SK-N-SH (cell line): Measurements from ENCODE around the gene YTHDC2. TPM values are rescaled to one million over a fixed set of nuclear protein-coding genes. Genes with fewer than 3 reads are reported as not detected.
A peak's percentile ranks its signal among the peaks of the same experiment; 100 is the strongest.

ENCODE experiments used
- CTCF ChIA-PET: fragments of 300-600, 350-600 bp; formaldehyde crosslinking; extraction: SDS; loops from one replicate; lab custom pipeline; 2021; lab: Yijun Ruan, JAX
- POLR2A ChIA-PET: fragments of 350-600 bp; sonication (Branson Sonifier 250); formaldehyde crosslinking; extraction: SDS; loops from one replicate; lab custom pipeline; 2020; ENCODE audit warnings: antibody characterized with exemption, inconsistent platforms; lab: Yijun Ruan, JAX
- DNase-seq: peaks from one replicate; pipeline ENCODE4 v3.0.0; 2012
- H2AFZ ChIP-seq: fragments of 200-600 bp; sonication (generic); 2 replicates; pipeline ENCODE4 v1.8.1; 2016; ENCODE audit warnings: antibody characterized with exemption, mild to moderate bottlenecking, low read depth
- H3F3A ChIP-seq: fragments of 200-600 bp; sonication (generic); replicated peaks from 2 replicates; pipeline ENCODE3; 2016; ENCODE audit warnings: antibody characterized with exemption, mild to moderate bottlenecking; ENCODE audit not compliant: insufficient read depth
- H3K27ac ChIP-seq, 2 experiments: fragments of 200-500 bp in 1 of 2; fragments of 200-600 bp in 1 of 2; sonication (Bioruptor generic) in 1 of 2; sonication (generic), shearing (Covaris generic) in 1 of 2; 2 replicates each; pipeline versions ENCODE4 v1.5.1 to v1.6.1; 2014 to 2016; ENCODE audit warnings: low read depth in 2 of 2, inconsistent platforms in 1 of 2, low read length in 1 of 2, mild to moderate bottlenecking in 1 of 2, mixed read lengths in 1 of 2
- H3K27me3 ChIP-seq: fragments of 200-600 bp; sonication (generic), shearing (Covaris generic); 2 replicates; pipeline ENCODE4 v1.6.1; 2016; ENCODE audit warnings: mixed run types; ENCODE audit not compliant: insufficient read depth
- H3K36me3 ChIP-seq, 2 experiments: fragments of 200-500 bp in 1 of 2; fragments of 200-600 bp in 1 of 2; sonication (Bioruptor generic) in 1 of 2; sonication (generic) in 1 of 2; replicated peaks in 1 of 2; 2 replicates each; pipeline versions ENCODE3 to v1.5.1; 2014 to 2016; ENCODE audit warnings: low read length in 1 of 2, mild to moderate bottlenecking in 1 of 2; ENCODE audit not compliant: insufficient read depth in 2 of 2, control insufficient read depth in 1 of 2
- H3K4me1 ChIP-seq, 2 experiments: fragments of 200-500 bp in 1 of 2; fragments of 200-600 bp in 1 of 2; sonication (Bioruptor generic) in 1 of 2; sonication (generic), shearing (Covaris generic) in 1 of 2; 2 replicates each; pipeline versions ENCODE4 v1.5.1 to v1.6.1; 2014 to 2016; ENCODE audit warnings: low read depth in 1 of 2, low read length in 1 of 2, mixed run types in 1 of 2; ENCODE audit not compliant: insufficient read depth in 2 of 2, control insufficient read depth in 1 of 2
- H3K4me2 ChIP-seq: fragments of 200-600 bp; sonication (generic), shearing (Covaris generic); 2 replicates; pipeline ENCODE4 v1.6.1; 2017; ENCODE audit warnings: mixed run types
- H3K4me3 ChIP-seq, 2 experiments: fragments of 200-500 bp in 1 of 2; fragments of 200-600 bp in 1 of 2; sonication (Bioruptor generic) in 1 of 2; sonication (generic), shearing (Covaris generic) in 1 of 2; 2 replicates each; pipeline versions ENCODE4 v1.5.1 to v1.8.1; 2014 to 2016; ENCODE audit warnings: low read depth in 2 of 2, inconsistent platforms in 1 of 2, low read length in 1 of 2, mild to moderate bottlenecking in 1 of 2, mixed read lengths in 1 of 2, moderate library complexity in 1 of 2
- H3K79me2 ChIP-seq: fragments of 200-600 bp; sonication (generic); 2 replicates; pipeline ENCODE4 v1.8.1; 2017; ENCODE audit warnings: mild to moderate bottlenecking; ENCODE audit not compliant: insufficient read depth
- H3K9ac ChIP-seq: fragments of 200-600 bp; sonication (generic); 2 replicates; pipeline ENCODE4 v1.6.1; 2017; ENCODE audit warnings: mixed run types
- H3K9me2 ChIP-seq: fragments of 200-600 bp; sonication (generic); 2 replicates; pipeline ENCODE4 v1.6.1; 2017; ENCODE audit warnings: mixed run types
- H3K9me3 ChIP-seq: fragments of 200-600 bp; sonication (generic); 2 replicates; pipeline ENCODE4 v1.6.1; 2017; ENCODE audit warnings: mixed run types, mild to moderate bottlenecking, moderate library complexity
- H4K20me1 ChIP-seq: fragments of 200-600 bp; sonication (generic); 2 replicates; pipeline ENCODE4 v1.6.1; 2017; ENCODE audit warnings: mild to moderate bottlenecking, mixed run types; ENCODE audit not compliant: insufficient read depth
- ELF1 ChIP-seq: IDR thresholded peaks from 2 replicates; pipeline ENCODE4 v1.4.0; 2012
- EP300 ChIP-seq, 2 experiments: IDR thresholded peaks; 2 replicates each; pipeline versions ENCODE4 v1.4.0 to v1.6.1; 2012; ENCODE audit warnings: borderline replicate concordance in 1 of 2, low read depth in 1 of 2, low read length in 1 of 2
- EZH2phosphoT487 ChIP-seq: fragments of 200-600 bp; sonication (generic); IDR thresholded peaks from 2 replicates; pipeline ENCODE4 v1.6.1; 2017; ENCODE audit warnings: low read depth, mixed run types, mild to moderate bottlenecking, antibody characterized with exemption, moderate library complexity, borderline replicate concordance
- FOSL2 ChIP-seq: IDR thresholded peaks from 2 replicates; pipeline ENCODE4 v1.4.0; 2012; ENCODE audit warnings: low read depth, mild to moderate bottlenecking, moderate library complexity, borderline replicate concordance
- FOXJ3 ChIP-seq: sonication (generic); formaldehyde crosslinking; IDR thresholded peaks from 2 replicates; pipeline ENCODE4 v1.5.1; 2020; ENCODE audit warnings: mild to moderate bottlenecking, missing genetic modification reagents
- FOXM1 ChIP-seq: IDR thresholded peaks from 2 replicates; pipeline ENCODE4 v1.4.0; 2012; ENCODE audit warnings: low read depth, mild to moderate bottlenecking
- GABPA ChIP-seq: IDR thresholded peaks from 2 replicates; pipeline ENCODE4 v1.4.0; 2012; ENCODE audit warnings: low read depth, mild to moderate bottlenecking
- JUND ChIP-seq: IDR thresholded peaks from 2 replicates; pipeline ENCODE4 v1.4.0; 2012
- NFIC ChIP-seq: IDR thresholded peaks from 2 replicates; pipeline ENCODE4 v1.4.0; 2012; ENCODE audit warnings: borderline replicate concordance
- RCOR1 ChIP-seq: fragments of 150-350 bp; IDR thresholded peaks from 2 replicates; pipeline ENCODE4 v1.6.1; 2017; ENCODE audit warnings: antibody characterized with exemption, low read length
- RXRA ChIP-seq: IDR thresholded peaks from 2 replicates; pipeline ENCODE4 v1.4.0; 2012; ENCODE audit warnings: low read depth, mild to moderate bottlenecking, borderline replicate concordance
- SIN3A ChIP-seq: IDR thresholded peaks from 2 replicates; pipeline ENCODE4 v1.6.1; 2012; ENCODE audit warnings: low read depth, mild to moderate bottlenecking, low read length, moderate library complexity, borderline replicate concordance
- SMC3 ChIP-seq: IDR thresholded peaks from 2 replicates; pipeline ENCODE4 v1.6.1; 2012; ENCODE audit warnings: low read depth, low read length, improper control_type of control experiment
- TAF1 ChIP-seq: IDR thresholded peaks from 2 replicates; pipeline ENCODE4 v1.6.1; 2012; ENCODE audit warnings: low read depth, mild to moderate bottlenecking, low read length, moderate library complexity, borderline replicate concordance
- TEAD4 ChIP-seq: IDR thresholded peaks from 2 replicates; pipeline ENCODE4 v1.4.0; 2012; ENCODE audit warnings: mild to moderate bottlenecking, borderline replicate concordance; ENCODE audit not compliant: insufficient read depth
- YY1 ChIP-seq: IDR thresholded peaks from 2 replicates; pipeline ENCODE4 v1.4.0; 2012; ENCODE audit warnings: low read depth, mild to moderate bottlenecking
- WGBS: methylation state at CpG from one replicate; pipeline ENCODE4 v1.1.6; 2017; ENCODE audit warnings: low lambda C conversion rate; 5-methylcytosine and 5-hydroxymethylcytosine counted together
- polyA plus RNA-seq, 3 experiments: library from polyadenylated mRNA; depleted of rRNA; stranded (reverse); fragments of >200 nt; gene quantifications; 2 replicates each; pipeline ENCODE4 v1.2.3, GENCODE V29; 2012
- TF ChIP-seq, protein P1 (sequence below): IDR thresholded peaks from 2 replicates; pipeline ENCODE4 v1.4.0; 2012; ENCODE audit warnings: low read depth, borderline replicate concordance
- TF ChIP-seq, protein P2 (sequence below): fragments of 150-350 bp; IDR thresholded peaks from 2 replicates; pipeline ENCODE4 v1.6.1; 2017; ENCODE audit warnings: antibody characterized with exemption, low read length, low read depth, borderline replicate concordance
- TF ChIP-seq, protein P3 (sequence below): IDR thresholded peaks from 2 replicates; pipeline ENCODE4 v1.4.0; 2012; ENCODE audit warnings: low read depth, borderline replicate concordance

YTHDC2 gene
- polyA plus RNA-seq, 1 of the 3 experiments (the other 2 are of a cell fraction): 3.5 TPM

DNA sequence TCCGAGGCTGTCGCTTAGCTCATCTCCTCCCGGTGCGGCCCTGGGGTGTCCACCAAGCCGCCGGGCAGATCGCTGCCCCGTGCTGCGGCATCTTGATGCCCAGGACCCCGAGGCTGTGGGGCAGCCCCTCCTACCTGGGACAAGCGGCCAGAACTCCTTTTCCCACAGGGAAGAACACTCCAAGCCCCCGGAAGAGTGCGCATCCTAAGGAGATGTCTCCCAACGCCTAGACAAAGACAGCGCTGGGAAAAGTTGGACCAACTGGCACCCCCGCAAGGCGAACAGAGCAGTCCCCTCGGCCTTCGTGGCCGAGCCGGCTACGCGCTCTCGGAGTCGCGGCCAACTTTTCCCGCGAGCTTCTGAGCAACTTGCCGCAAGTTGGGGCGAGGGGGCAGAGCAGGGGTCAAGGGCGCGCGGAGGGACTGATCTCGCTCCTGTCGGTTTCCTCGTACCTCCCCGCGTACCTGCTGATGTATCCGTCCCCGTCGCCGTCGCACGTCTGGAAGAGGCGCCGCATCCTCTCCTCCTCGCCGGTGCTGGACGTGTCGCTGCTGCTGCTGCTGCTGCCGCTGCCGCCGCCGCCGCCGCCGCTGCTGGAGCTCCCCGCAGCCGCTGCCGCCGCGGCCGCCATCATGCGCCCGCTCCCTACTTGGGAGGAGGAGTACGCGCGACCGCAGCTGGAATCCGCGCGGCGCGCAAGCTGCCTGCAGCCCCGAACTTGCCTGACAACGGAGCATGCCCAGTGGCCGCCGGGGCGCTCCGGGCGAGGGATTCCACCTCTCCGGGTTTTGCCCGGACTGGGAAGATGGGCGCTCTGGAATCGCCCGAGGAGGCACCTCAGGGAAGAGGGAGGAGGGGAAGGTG is 25.5 kb upstream of the YTHDC2 start, which contains the start of gene MCC (continued):
- TF ChIP-seq TEAD4 (peak; percentile 79), ELF1 (no peak), FOXM1 (no peak), FOSL2 (no peak)
- TF ChIP-seq, protein P1, sequence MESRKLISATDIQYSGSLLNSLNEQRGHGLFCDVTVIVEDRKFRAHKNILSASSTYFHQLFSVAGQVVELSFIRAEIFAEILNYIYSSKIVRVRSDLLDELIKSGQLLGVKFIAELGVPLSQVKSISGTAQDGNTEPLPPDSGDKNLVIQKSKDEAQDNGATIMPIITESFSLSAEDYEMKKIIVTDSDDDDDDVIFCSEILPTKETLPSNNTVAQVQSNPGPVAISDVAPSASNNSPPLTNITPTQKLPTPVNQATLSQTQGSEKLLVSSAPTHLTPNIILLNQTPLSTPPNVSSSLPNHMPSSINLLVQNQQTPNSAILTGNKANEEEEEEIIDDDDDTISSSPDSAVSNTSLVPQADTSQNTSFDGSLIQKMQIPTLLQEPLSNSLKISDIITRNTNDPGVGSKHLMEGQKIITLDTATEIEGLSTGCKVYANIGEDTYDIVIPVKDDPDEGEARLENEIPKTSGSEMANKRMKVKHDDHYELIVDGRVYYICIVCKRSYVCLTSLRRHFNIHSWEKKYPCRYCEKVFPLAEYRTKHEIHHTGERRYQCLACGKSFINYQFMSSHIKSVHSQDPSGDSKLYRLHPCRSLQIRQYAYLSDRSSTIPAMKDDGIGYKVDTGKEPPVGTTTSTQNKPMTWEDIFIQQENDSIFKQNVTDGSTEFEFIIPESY: no peak
- TF ChIP-seq, protein P2, sequence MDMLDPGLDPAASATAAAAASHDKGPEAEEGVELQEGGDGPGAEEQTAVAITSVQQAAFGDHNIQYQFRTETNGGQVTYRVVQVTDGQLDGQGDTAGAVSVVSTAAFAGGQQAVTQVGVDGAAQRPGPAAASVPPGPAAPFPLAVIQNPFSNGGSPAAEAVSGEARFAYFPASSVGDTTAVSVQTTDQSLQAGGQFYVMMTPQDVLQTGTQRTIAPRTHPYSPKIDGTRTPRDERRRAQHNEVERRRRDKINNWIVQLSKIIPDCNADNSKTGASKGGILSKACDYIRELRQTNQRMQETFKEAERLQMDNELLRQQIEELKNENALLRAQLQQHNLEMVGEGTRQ: no peak

DNA sequence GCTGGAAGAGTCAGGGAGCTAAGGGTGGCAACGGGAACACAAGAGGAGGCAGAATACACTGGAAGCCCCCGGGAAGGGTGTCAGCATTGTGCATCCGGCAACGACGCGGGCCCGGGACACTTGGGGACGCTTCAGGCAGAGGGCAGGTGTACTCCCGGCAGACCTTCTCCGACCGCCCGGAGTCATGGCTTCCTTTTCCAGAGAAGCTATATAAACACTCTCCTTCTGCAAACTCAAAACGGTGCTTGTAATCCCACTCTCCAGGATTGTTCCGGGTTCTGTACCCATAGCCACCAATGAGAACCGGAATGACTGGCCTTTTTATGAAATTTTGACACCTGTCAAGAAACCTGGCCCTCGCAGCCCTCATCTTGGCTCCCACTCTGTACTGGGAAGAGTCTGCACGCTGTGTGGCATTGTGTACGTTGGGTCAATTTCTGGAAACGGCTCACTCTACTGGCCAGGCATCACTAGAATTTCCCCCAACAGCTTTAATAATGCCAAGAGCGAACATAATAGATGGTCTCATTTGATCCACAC is 24.8 kb upstream of the YTHDC2 start:
- no peak for DNase-seq
- POLR2A ChIA-PET: no interaction called here
- H4K20me1 ChIP-seq: no peaks in the 10 kb centered on the region

DNA sequence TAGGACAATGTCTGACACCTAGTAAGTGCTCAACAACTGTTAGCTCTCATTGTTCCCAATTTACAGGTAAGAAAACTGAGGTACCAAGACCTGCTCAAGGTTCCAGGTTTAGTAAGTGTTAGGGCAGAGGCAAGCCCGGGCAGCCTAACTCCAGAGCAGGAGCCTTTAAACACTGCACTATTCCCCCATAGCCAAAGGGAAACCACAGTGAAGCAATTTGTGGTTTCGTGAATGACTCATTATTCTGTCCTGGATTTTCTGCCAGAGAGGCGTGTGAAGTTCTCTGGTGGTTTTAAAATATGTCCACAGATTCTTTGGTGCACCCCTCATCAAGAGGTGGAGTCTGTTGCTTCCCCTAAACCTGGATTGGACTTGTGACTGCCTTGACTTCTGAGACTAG is 24.2 kb upstream of the YTHDC2 start:
- peak; percentile 22 for DNase-seq
- Histone ChIP-seq H3K9ac (no peak overlapping the region), H3K9me3 (peaks cover 8% of the 10 kb centered on the region; the same call in 1 of the 2 replicates), H3K36me3 (no peaks in the 10 kb centered on the region), H4K20me1 (no peaks in the 10 kb centered on the region), H2AFZ (peak overlapping the region; percentile 98), H3K4me1 (peaks cover 5 to 10% of the 10 kb centered on the region in 2 experiments; a peak in 3 of 4 replicates), H3K4me3 (peak overlapping the region in 1 of 2 experiments; percentile 84; a peak in 2 of 4 replicates), H3K9me2 (no peaks in the 10 kb centered on the region), H3K27me3 (peaks cover 11% of the 10 kb centered on the region; the same call in 1 of the 2 replicates), H3F3A (peaks cover 8% of the 10 kb centered on the region), H3K27ac (peak overlapping the region; percentile 65 to 78; a peak in 3 of 4 replicates), H3K4me2 (peak overlapping the region; percentile 83), H3K79me2 (no peaks in the 10 kb centered on the region)
- POLR2A ChIA-PET: no interaction called here
- 16% methylated on average over 3 of the region's 3 CpGs for WGBS
- CTCF ChIA-PET: interaction anchor here (0.8 to 2.7 kb wide), 5 partner anchors 21 to 493 kb away, joined by 3 to 13 read pairs (median 6); no protein-coding TSS in a partner anchor
- TF ChIP-seq EP300 (IDR thresholded peaks at IDR 0.05; ENCODE audit: borderline replicate concordance in 1 of 2, low read depth in 1 of 2, low read length in 1 of 2) (peak in 1 of 2 experiments; percentile 73; a peak in 1 of 4 replicates), EZH2phosphoT487 (no peak), YY1 (peak; percentile 40; the same call in 1 of the 2 replicates), GABPA (no peak), NFIC (peak; percentile 76), FOXJ3 (CRISPR knock-in tag) (no peak), FOXM1 (peak; percentile 51; the same call in 1 of the 2 replicates), SMC3 (no peak), SIN3A (no peak)
- TF ChIP-seq, protein P3, sequence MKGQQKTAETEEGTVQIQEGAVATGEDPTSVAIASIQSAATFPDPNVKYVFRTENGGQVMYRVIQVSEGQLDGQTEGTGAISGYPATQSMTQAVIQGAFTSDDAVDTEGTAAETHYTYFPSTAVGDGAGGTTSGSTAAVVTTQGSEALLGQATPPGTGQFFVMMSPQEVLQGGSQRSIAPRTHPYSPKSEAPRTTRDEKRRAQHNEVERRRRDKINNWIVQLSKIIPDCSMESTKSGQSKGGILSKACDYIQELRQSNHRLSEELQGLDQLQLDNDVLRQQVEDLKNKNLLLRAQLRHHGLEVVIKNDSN: no peak

More for the DNA sequence above, 24.8 kb upstream of the YTHDC2 start:
- TF ChIP-seq JUND (no peak), TAF1 (no peak), RCOR1 (no peak), RXRA (no peak), TEAD4 (no peak), FOXM1 (no peak)
- peaks cover 8% of the 10 kb centered on the region; the same call in 1 of the 2 replicates for H3K9me3 ChIP-seq
- peak overlapping the region; percentile 98 for H2AFZ ChIP-seq
- no peaks in the 10 kb centered on the region for H3K9me2 ChIP-seq
- 10% methylated on average over 19 of the region's 20 CpGs for WGBS
- peaks cover 8% of the 10 kb centered on the region for H3F3A ChIP-seq
- H3K4me3 ChIP-seq: peak overlapping the region; percentile 84 to 85
- H3K36me3 ChIP-seq: no peaks in the 10 kb centered on the region
- H3K27ac ChIP-seq: peak overlapping the region; percentile 65 to 78; a peak in 3 of 4 replicates
- H3K27me3 ChIP-seq: peaks cover 11% of the 10 kb centered on the region; the same call in 1 of the 2 replicates
- CTCF ChIA-PET: interaction anchor here (0.7 to 2.7 kb wide), 10 partner anchors 8 to 492 kb away, joined by 3 to 13 read pairs (median 4); no protein-coding TSS in a partner anchor
- H3K79me2 ChIP-seq: no peaks in the 10 kb centered on the region
- H3K9ac ChIP-seq: peak overlapping the region; percentile 55; the same call in 1 of the 2 replicates
- H3K4me1 ChIP-seq: peaks cover 5 to 10% of the 10 kb centered on the region in 2 experiments; a peak in 3 of 4 replicates
- peak overlapping the region; percentile 83 for H3K4me2 ChIP-seq
